DMS53 (cell line): Measurements from ENCODE around the gene TAF1B.
"Not testable (repeated sequence)": the region's sequence is repeated elsewhere in the genome, so short reads cannot be mapped to it uniquely, and the experiment has no call there.

Experiments
- DNase-seq: peaks from one replicate; lab custom pipeline; 2025; lab: John Stamatoyannopoulos, UW

The TAF1B gene

DNA sequence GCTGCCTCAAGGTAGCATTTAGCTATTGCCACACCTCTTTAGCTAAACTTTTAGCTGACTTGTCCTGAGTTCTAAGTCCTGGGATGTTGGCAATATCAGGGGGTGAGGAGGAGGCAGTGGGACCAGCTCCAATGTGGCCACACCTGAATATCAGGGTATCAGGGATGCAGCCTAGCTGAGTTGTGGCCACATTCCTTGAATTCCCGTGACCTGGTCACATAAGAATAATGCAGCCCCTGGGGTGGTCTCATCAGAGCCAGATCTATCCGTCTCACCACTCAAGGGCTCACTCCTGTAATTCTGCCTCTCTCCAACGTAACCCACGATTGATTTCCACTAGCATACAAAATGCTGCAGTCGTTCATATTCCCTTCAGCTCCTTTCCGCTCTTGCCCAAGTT is 11.6 kb upstream of the TAF1B start:
- no peak for DNase-seq

DNA sequence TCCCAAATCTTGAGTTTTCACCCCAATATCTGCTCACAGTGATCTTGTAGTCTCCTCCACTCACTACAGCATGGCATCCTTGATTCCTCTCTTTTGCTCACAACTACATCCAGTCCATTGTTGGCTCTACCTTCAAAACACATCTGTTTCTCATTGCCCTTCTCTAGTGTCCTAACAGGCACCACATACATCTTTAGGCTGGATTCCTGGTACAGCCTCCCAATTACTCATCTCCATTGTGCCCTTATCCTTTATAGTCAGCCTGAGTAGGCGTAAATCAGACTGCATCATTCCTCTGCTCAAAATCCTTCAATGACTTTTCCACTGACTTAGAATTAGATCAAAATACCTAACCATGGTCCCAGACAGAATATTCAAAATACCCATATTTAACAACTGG is 10.7 kb upstream of the TAF1B start:
- DNase-seq: no peak

- DNase-seq: not testable (repeated sequence)
Measured at GRCh38 chr2:9835068-9835467, 8.2 kb upstream of the TAF1B start.

DNA sequence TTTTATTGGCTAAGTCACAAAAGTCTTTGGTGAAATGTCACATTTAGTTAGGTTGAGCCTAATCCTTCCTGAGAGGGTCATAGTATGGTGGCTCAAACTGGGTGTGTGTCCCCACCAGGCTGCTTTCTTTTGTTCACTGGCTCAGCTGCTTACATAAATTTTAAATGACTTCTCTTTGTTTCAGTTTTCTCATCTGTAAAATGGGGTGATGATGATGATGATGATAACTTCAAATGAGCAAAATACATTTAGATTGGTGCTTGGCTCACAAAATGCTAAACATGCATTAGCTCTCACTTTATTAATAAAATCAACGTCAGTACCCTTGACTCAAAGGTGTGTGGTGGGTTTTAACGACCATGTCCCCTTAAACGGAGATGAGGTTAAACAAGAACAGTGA is 7.2 kb upstream of the TAF1B start:
- no peak for DNase-seq

- no peak for DNase-seq
Measured at GRCh38 chr2:9836517-9836916, 6.8 kb upstream of the TAF1B start.

DNA sequence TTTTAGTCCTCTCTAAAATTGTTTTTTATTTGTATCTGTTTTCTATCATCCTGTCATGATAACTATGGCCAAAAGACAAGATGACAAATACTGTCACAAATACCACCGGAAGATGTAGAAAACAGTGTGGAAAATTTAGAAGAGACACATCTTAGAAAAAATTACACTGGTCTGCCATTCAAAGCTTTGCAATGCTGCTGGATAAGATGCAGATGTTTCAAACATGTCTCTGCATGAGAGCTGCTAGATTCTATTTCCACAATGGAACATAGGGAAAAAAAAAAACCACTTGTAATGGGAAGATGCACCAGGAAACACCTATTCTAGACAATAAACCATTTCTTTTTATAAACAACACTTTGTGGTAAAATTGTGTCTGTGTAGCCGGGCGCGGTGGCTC is 5.8 kb upstream of the TAF1B start:
- no peak for DNase-seq

GRCh38 chr2:9838391-9838790 is 4.9 kb upstream of the TAF1B start:
- DNase-seq: no peak

GRCh38 chr2:9842487-9843228 is 616 bp upstream of the TAF1B start:
- DNase-seq: no peak

- DNase-seq: peak; percentile 30
Measured at GRCh38 chr2:9844036-9844483, 786 bp downstream of the TAF1B start.

DNA sequence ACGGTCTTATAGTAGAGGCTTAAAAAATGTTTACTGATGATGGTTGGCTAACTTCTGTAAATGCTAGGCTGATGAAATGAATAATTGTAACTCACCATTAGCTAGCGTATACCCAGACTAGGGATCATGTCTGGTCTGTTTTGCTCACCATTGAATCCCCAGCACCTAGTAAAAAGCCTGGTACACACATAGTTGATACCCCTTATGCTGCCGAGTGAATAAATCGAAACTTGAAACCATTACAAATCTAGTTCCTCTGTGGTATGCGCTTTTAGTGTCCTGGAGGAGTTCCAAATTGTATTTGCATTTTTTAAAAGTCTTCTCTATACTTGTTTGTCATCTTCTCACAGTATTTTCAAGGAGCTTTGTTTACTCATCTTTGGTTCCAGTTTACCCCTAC is 1.3 kb downstream of the TAF1B start:
- no peak for DNase-seq

GRCh38 chr2:9846554-9846953 is 3.3 kb downstream of the TAF1B start:
- no peak for DNase-seq

- no peak for DNase-seq
Measured at GRCh38 chr2:9847140-9847539, 3.9 kb downstream of the TAF1B start.

- DNase-seq: no peak
Measured at GRCh38 chr2:9852881-9853280, 9.6 kb downstream of the TAF1B start.

- no peak for DNase-seq
Measured at GRCh38 chr2:9857814-9858729, 14.8 kb downstream of the TAF1B start.

DNA sequence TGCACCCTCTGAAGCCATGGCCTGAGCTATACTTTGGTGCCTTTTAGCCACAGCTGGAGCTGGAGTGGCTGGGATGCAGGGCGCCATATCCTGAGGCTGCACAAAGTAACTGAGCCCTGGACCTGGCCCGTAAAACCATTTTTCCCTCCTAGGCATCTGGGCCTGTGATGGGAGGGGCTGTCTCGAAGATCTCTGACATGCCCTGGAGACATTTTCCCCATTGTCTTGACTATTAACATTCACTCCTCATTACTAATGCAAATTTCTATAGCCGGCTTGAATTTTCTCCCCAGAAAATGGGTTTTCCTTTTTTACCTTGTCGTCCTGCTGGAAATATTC is 15.4 kb downstream of the TAF1B start:
- no peak for DNase-seq

- DNase-seq: not testable (repeated sequence)
Measured at GRCh38 chr2:9860922-9861580, 17.8 kb downstream of the TAF1B start.

GRCh38 chr2:9867881-9868280 is 24.6 kb downstream of the TAF1B start:
- no peak for DNase-seq

GRCh38 chr2:9873337-9873736 is 30.1 kb downstream of the TAF1B start:
- DNase-seq: no peak

GRCh38 chr2:9877026-9877425 is 33.8 kb downstream of the TAF1B start:
- DNase-seq: no peak

DNA sequence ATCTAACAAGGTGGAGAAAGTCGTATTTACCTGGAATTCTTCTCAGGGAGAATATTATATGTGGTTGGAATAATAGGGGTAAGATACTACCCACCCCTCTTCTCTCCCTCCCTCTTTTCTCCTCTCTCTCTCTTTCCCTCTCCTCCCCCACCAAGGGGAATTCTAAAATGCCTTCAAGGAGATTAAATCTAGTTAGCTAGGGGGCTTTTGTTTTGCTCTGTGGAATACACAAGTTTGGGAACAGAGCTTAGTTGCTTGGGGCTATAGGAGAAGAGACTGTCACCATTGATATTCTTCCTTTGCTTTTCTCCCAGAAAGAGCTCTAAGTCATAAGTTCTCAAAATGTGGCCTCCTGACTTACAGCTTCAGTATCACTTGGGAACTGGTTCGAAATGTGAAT is 34.5 kb downstream of the TAF1B start:
- no peak for DNase-seq

GRCh38 chr2:9879455-9880194 is 36.4 kb downstream of the TAF1B start:
- no peak for DNase-seq

- no peak for DNase-seq
Measured at GRCh38 chr2:9883897-9884296, 40.6 kb downstream of the TAF1B start.
